ENCODE measurements around the gene FAM81A. TPM values are rescaled to one million over a fixed set of nuclear protein-coding genes. Genes with fewer than 3 reads are reported as not detected.

Gene FAM81A
- total RNA-seq, 1 experiment from 2014 or later = 2.0 TPM

DNA sequence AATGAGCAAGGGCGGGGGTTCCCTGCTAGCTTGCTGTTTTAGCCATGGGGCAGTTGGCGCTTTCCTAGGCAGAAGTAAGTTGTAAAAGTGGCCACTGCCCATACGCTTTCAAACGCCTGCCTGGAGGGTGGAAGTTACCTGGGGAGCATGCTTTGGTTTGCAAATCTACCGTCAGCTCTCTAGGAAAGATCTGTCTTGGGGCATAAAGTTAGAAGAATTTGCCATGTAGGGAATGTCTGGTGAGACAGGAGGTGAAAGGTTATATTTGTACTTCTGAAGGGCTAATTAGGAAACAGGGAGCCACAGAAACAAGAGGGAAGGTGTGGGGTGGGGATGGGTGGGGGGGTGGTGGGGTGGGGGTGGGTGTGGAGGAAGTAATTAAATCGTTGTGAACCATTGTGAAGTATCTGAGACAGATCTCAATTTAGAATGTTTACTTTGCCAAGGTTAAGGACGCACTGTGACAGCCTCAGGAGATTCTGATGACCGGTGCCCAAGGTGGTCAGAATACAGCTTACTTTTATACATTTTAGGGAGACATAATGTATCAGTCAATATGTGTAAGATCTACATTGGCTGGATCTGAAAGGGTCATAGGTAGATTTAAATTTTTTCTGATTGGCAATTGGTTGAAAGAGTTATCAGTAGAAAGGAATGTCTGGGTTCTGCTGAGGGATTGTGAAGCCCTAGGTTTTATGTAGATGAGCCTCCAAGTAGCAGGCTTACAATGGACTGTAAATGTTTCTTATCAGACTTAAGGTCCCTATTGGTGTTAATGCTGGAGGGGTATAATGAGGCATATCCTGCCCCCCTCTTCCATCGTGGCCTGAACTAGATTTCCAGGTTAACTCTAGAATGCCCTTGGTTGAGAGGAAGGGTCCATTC lies 111.6 kb downstream of the FAM81A start:
- peak overlapping the region; percentile 13; the same call in 1 of the 2 replicates for H3K27ac Mint-ChIP-seq
- peaks cover 13% of the 10 kb centered on the region for H3K9me3 Mint-ChIP-seq
- ATAC-seq (peak; percentile 86), DNase-seq (ENCODE audit: low spot score) (peak; percentile 34)
- peaks cover 24% of the 10 kb centered on the region for H3K4me1 Mint-ChIP-seq
- H3K4me3 Mint-ChIP-seq = no peak overlapping the region
- H3K27me3 Mint-ChIP-seq (ENCODE audit: low read depth) = peaks cover 94% of the 10 kb centered on the region
- no peak for TF ChIP-seq CREM (CRISPR knock-in tag; IDR thresholded peaks at IDR 0.05)
- TF ChIP-seq IRF2 (CRISPR knock-in tag; IDR thresholded peaks at IDR 0.05; ENCODE audit: borderline replicate concordance, low read depth) = no peak
- TF ChIP-seq ZNF423 (CRISPR knock-in tag; IDR thresholded peaks at IDR 0.05) = no peak
- TF ChIP-seq, protein P1, sequence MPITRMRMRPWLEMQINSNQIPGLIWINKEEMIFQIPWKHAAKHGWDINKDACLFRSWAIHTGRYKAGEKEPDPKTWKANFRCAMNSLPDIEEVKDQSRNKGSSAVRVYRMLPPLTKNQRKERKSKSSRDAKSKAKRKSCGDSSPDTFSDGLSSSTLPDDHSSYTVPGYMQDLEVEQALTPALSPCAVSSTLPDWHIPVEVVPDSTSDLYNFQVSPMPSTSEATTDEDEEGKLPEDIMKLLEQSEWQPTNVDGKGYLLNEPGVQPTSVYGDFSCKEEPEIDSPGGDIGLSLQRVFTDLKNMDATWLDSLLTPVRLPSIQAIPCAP (CRISPR knock-in tag; IDR thresholded peaks at IDR 0.05) = no peak
- no peak for TF ChIP-seq ZNF317 (CRISPR knock-in tag; IDR thresholded peaks at IDR 0.05; ENCODE audit: borderline replicate concordance, low read depth)
- no peak for TF ChIP-seq GTF2I (CRISPR knock-in tag; conservative IDR thresholded peaks at IDR 0.05)
- no peak for TF ChIP-seq SMAD3 (CRISPR knock-in tag; IDR thresholded peaks at IDR 0.05; ENCODE audit: borderline replicate concordance)
- TF ChIP-seq, protein P2, sequence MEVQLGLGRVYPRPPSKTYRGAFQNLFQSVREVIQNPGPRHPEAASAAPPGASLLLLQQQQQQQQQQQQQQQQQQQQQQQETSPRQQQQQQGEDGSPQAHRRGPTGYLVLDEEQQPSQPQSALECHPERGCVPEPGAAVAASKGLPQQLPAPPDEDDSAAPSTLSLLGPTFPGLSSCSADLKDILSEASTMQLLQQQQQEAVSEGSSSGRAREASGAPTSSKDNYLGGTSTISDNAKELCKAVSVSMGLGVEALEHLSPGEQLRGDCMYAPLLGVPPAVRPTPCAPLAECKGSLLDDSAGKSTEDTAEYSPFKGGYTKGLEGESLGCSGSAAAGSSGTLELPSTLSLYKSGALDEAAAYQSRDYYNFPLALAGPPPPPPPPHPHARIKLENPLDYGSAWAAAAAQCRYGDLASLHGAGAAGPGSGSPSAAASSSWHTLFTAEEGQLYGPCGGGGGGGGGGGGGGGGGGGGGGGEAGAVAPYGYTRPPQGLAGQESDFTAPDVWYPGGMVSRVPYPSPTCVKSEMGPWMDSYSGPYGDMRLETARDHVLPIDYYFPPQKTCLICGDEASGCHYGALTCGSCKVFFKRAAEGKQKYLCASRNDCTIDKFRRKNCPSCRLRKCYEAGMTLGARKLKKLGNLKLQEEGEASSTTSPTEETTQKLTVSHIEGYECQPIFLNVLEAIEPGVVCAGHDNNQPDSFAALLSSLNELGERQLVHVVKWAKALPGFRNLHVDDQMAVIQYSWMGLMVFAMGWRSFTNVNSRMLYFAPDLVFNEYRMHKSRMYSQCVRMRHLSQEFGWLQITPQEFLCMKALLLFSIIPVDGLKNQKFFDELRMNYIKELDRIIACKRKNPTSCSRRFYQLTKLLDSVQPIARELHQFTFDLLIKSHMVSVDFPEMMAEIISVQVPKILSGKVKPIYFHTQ (CRISPR knock-in tag; IDR thresholded peaks at IDR 0.05) = no peak
- TF ChIP-seq NR2C2 (CRISPR knock-in tag; IDR thresholded peaks at IDR 0.05) = no peak
- TF ChIP-seq MYBL2 (CRISPR knock-in tag; IDR thresholded peaks at IDR 0.05) = no peak
- TF ChIP-seq, protein P3, sequence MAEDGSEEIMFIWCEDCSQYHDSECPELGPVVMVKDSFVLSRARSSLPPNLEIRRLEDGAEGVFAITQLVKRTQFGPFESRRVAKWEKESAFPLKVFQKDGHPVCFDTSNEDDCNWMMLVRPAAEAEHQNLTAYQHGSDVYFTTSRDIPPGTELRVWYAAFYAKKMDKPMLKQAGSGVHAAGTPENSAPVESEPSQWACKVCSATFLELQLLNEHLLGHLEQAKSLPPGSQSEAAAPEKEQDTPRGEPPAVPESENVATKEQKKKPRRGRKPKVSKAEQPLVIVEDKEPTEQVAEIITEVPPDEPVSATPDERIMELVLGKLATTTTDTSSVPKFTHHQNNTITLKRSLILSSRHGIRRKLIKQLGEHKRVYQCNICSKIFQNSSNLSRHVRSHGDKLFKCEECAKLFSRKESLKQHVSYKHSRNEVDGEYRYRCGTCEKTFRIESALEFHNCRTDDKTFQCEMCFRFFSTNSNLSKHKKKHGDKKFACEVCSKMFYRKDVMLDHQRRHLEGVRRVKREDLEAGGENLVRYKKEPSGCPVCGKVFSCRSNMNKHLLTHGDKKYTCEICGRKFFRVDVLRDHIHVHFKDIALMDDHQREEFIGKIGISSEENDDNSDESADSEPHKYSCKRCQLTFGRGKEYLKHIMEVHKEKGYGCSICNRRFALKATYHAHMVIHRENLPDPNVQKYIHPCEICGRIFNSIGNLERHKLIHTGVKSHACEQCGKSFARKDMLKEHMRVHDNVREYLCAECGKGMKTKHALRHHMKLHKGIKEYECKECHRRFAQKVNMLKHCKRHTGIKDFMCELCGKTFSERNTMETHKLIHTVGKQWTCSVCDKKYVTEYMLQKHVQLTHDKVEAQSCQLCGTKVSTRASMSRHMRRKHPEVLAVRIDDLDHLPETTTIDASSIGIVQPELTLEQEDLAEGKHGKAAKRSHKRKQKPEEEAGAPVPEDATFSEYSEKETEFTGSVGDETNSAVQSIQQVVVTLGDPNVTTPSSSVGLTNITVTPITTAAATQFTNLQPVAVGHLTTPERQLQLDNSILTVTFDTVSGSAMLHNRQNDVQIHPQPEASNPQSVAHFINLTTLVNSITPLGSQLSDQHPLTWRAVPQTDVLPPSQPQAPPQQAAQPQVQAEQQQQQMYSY (CRISPR knock-in tag; IDR thresholded peaks at IDR 0.05) = no peak
- TF ChIP-seq SP1 (CRISPR knock-in tag; conservative IDR thresholded peaks at IDR 0.05) = no peak
- TF ChIP-seq ZNF121 (CRISPR knock-in tag; IDR thresholded peaks at IDR 0.05) = no peak
- TF ChIP-seq CREB1 (CRISPR knock-in tag; IDR thresholded peaks at IDR 0.05) = no peak
- TF ChIP-seq, protein P4, sequence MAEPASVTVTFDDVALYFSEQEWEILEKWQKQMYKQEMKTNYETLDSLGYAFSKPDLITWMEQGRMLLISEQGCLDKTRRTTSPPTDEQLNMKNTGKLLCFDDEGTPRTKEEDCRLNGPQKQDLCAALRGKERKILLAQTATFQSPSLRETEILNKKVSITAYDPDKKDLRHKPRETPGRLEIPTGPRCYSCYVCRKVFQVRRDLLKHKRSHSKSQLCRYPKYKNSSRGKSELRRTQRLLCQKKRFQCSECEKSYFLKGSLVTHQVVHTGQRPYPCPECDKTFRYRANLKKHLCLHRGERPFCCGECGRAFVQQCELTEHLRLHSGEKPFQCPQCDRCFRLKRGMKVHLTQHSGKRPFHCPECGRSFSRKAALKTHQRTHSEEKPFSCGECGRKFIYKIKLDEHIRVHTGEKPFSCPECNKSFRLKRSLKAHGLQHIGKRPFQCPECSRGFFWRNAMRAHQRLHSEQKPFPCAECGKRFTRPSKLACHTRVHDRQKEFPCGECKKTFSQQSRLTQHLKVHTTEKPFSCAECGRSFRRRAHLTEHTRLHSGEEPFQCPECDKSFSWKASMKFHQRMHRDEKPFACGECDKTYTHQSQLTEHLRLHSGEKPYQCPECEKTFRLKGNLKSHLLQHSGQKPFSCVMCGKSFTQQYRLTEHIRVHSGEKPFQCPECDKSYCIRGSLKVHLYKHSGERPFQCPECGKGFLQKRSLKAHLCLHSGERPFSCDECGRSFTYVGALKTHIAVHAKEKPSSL (CRISPR knock-in tag; conservative IDR thresholded peaks at IDR 0.05) = no peak
- peaks cover 13% of the 10 kb centered on the region for H3K36me3 Mint-ChIP-seq
- CTCF ChIA-PET = interaction anchor here (1.2 to 3.4 kb wide), 4 partner anchors 13 to 83 kb away, joined by 3 to 20 read pairs (median 10); no protein-coding TSS in a partner anchor
- POLR2A ChIA-PET = no interaction called here

DNA sequence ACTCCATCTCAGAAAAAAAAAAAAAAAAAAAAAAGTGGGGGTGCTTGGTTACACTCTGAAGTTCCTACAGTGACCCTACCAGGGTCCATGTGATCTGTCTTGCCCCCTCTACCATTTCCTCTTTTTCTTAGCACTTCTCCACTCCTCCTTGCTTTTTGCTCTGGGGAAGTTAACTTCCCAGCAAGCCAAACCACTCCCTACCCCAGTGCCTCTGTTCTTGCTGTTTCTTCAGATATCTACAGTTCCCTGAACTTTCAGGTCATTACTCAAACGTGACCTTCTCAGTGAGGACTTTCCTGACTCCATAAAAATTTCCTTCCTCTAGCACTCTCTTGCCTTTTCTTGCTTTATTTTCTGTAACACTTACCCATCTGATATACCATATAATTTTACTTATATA lies 112.5 kb downstream of the FAM81A start:
- ChIA-PET POLR2A (no interaction called here), CTCF (interaction anchor here (1.3 kb wide), 1 partner anchor 22 kb away, joined by 3 read pairs; no protein-coding TSS in a partner anchor)
- Mint-ChIP-seq H3K27me3 (ENCODE audit: low read depth) (peaks cover 94% of the 10 kb centered on the region), H3K9me3 (peaks cover 13% of the 10 kb centered on the region), H3K36me3 (peaks cover 13% of the 10 kb centered on the region), H3K27ac (no peak overlapping the region), H3K4me1 (peaks cover 24% of the 10 kb centered on the region), H3K4me3 (peak overlapping the region; percentile 3; the same call in 1 of the 2 replicates)
- ATAC-seq = no peak
- DNase-seq (ENCODE audit: low spot score) = no peak
- TF ChIP-seq ZNF121 (CRISPR knock-in tag; IDR thresholded peaks at IDR 0.05) (no peak), ZBTB21 (CRISPR knock-in tag; IDR thresholded peaks at IDR 0.05; ENCODE audit: borderline replicate concordance) (no peak), ZNF317 (CRISPR knock-in tag; IDR thresholded peaks at IDR 0.05; ENCODE audit: borderline replicate concordance, low read depth) (no peak)
- TF ChIP-seq, protein P2 (CRISPR knock-in tag; IDR thresholded peaks at IDR 0.05) = no peak
- TF ChIP-seq, protein P5, sequence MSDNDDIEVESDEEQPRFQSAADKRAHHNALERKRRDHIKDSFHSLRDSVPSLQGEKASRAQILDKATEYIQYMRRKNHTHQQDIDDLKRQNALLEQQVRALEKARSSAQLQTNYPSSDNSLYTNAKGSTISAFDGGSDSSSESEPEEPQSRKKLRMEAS (CRISPR knock-in tag; IDR thresholded peaks at IDR 0.05) = no peak

All from WTC11 (cell line).